ENCODE measurements around the gene TBX20. TPM values are rescaled to one million over a fixed set of nuclear protein-coding genes. Genes with fewer than 3 reads are reported as not detected.

The TBX20 gene
- total and polyA plus RNA-seq, 2 experiments from 2014 or later: 0.69 TPM; not detected in 1

- H3K27ac ChIP-seq (ENCODE audit: low read depth): no peak overlapping the region
- H3K27me3 Mint-ChIP-seq (ENCODE audit: insufficient read depth, low read depth, poor library complexity): peaks cover 46% of the 10 kb centered on the region
- H3K4me1 Mint-ChIP-seq: peaks cover 24% of the 10 kb centered on the region
Observed at GRCh38 chr7:35246819-35247218, 7.1 kb downstream of the TBX20 start.

More at GRCh38 chr7:35246819-35247218, 7.1 kb downstream of the TBX20 start:
- Histone ChIP-seq H3K4me2 (no peak overlapping the region), H3K79me2 (replicated peaks; ENCODE audit: insufficient read depth) (no peaks in the 10 kb centered on the region), H2AFZ (no peak overlapping the region), H4K20me1 (replicated peaks; ENCODE audit: insufficient read depth) (no peaks in the 10 kb centered on the region), H3K36me3 (ENCODE audit: insufficient read depth) (no peaks in the 10 kb centered on the region), H3K9me2 (ENCODE audit: insufficient read depth) (no peaks in the 10 kb centered on the region), H3K4me3 (no peak overlapping the region), H3F3A (replicated peaks; ENCODE audit: low read depth) (no peaks in the 10 kb centered on the region), H3K27me3 (ENCODE audit: insufficient read depth) (peaks cover 71% of the 10 kb centered on the region), H3K4me1 (ENCODE audit: insufficient read depth) (peaks cover 36% of the 10 kb centered on the region)
- no peak for TF ChIP-seq STAT1 (IDR thresholded peaks at IDR 0.05; ENCODE audit: unreplicated experiment)
- no peak for TF ChIP-seq POLR2AphosphoS5 (IDR thresholded peaks at IDR 0.05; ENCODE audit: low read depth)
- TF ChIP-seq CREB1 (CRISPR knock-in tag; IDR thresholded peaks at IDR 0.05; ENCODE audit: low read depth): no peak
- no peak for TF ChIP-seq ZNF114 (CRISPR knock-in tag; IDR thresholded peaks at IDR 0.05)
- no peak for TF ChIP-seq NANOG (IDR thresholded peaks at IDR 0.05; ENCODE audit: borderline replicate concordance)
- TF ChIP-seq ETS1 (IDR thresholded peaks at IDR 0.05): no peak
- no peak for TF ChIP-seq ZNF331 (CRISPR knock-in tag; IDR thresholded peaks at IDR 0.05; ENCODE audit: low read depth)
- TF ChIP-seq ZNF462 (CRISPR knock-in tag; IDR thresholded peaks at IDR 0.05): no peak
- TF ChIP-seq EZH2 (IDR thresholded peaks at IDR 0.05; ENCODE audit: low read depth, unreplicated experiment): no peak
- no peaks in the 10 kb centered on the region for H3K9me3 Mint-ChIP-seq
- no peak for DNase-seq (ENCODE audit: low spot score)
- no peak for ATAC-seq
- no peaks in the 10 kb centered on the region for H3K36me3 Mint-ChIP-seq (ENCODE audit: low read depth)
- H3K4me3 Mint-ChIP-seq: no peak overlapping the region
- no peak overlapping the region for H3K27ac Mint-ChIP-seq

All from GM23338 (cell line).